Activated T-helper 2 cell treated with anti-CD3 and anti-CD28 coated beads, Interferon-gamma antibody, Interleukin-2, Interleukin-4, amounts not matched to agents 10 μg/mL and 5 μg/mL and 100 μg/mL, durations not matched to agents 14 hours and 24 hours and 36 hours (primary cell): ENCODE results near the gene GFM1. TPM values are rescaled to one million over a fixed set of nuclear protein-coding genes. Genes with fewer than 3 reads are reported as not detected.
A peak's percentile ranks its signal among the peaks of the same experiment; 100 is the strongest.

Experiments
- DNase-seq: peaks from one replicate; pipeline ENCODE4 v3.0.0; 2021; ENCODE audit warnings: low spot score
- H3K27ac Mint-ChIP-seq: one replicate; pipeline ENCODE4 v1.8.0; 2021; ENCODE audit warnings: mixed read lengths
- H3K27me3 Mint-ChIP-seq: one replicate; pipeline ENCODE4 v1.8.0; 2021; ENCODE audit warnings: low read depth, mixed read lengths
- H3K36me3 Mint-ChIP-seq: one replicate; pipeline ENCODE4 v1.8.0; 2021; ENCODE audit warnings: low read depth, mixed read lengths
- H3K4me1 Mint-ChIP-seq: one replicate; pipeline ENCODE4 v1.8.0; 2021; ENCODE audit warnings: low read depth, mixed read lengths
- H3K4me3 Mint-ChIP-seq: one replicate; pipeline ENCODE4 v1.8.0; 2021; ENCODE audit warnings: low read depth, mild to moderate bottlenecking, moderate library complexity, mixed read lengths
- H3K9me3 Mint-ChIP-seq: one replicate; pipeline ENCODE4 v1.8.0; 2021; ENCODE audit warnings: mixed read lengths
- intact Hi-C: fragments of 100-400 bp; cut with micrococcal nuclease; formaldehyde crosslinking; loops from one replicate; pipeline ENCODE4 v1.15.1; 2023
- total RNA-seq: library from RNA; stranded (reverse); gene quantifications from 2 replicates; pipeline ENCODE4 v1.2.3, GENCODE V29; 2022

Gene GFM1
- total RNA-seq, 1 donor from 2014 or later = 60.9 TPM

GRCh38 chr3:158658889-158659288 lies 14.6 kb downstream of the GFM1 start:
- no peak for DNase-seq
- H3K27me3 Mint-ChIP-seq = no peaks in the 10 kb centered on the region
- no peak overlapping the region for H3K4me3 Mint-ChIP-seq
- H3K4me1 Mint-ChIP-seq = peaks cover 9% of the 10 kb centered on the region
- intact Hi-C loops = loop anchor here (1.0 to 2.0 kb wide), 2 partner anchors 14 to 132 kb away; partner anchors contain the start of gene LXN
- H3K36me3 Mint-ChIP-seq = peaks cover 47% of the 10 kb centered on the region
- H3K9me3 Mint-ChIP-seq = no peaks in the 10 kb centered on the region
- no peak overlapping the region for H3K27ac Mint-ChIP-seq

GRCh38 chr3:158659454-158660237 lies 15.3 kb downstream of the GFM1 start:
- intact Hi-C loops = loop anchor here (1.0 to 2.0 kb wide), 2 partner anchors 13 to 132 kb away; partner anchors contain the start of gene LXN
- Mint-ChIP-seq H3K27me3 (no peaks in the 10 kb centered on the region), H3K4me1 (peaks cover 9% of the 10 kb centered on the region), H3K9me3 (no peaks in the 10 kb centered on the region), H3K36me3 (peaks cover 52% of the 10 kb centered on the region), H3K4me3 (no peak overlapping the region), H3K27ac (peak overlapping the region; percentile 55)
- peak; percentile 38 for DNase-seq

- Mint-ChIP-seq H3K27ac (no peak overlapping the region), H3K36me3 (peaks cover 59% of the 10 kb centered on the region), H3K4me3 (no peak overlapping the region), H3K4me1 (peaks cover 9% of the 10 kb centered on the region), H3K9me3 (no peaks in the 10 kb centered on the region), H3K27me3 (no peaks in the 10 kb centered on the region)
- intact Hi-C loops = no loop called here
- no peak for DNase-seq
Measured at GRCh38 chr3:158660711-158661110, 16.4 kb downstream of the GFM1 start.

GRCh38 chr3:158663246-158663645 lies 18.9 kb downstream of the GFM1 start:
- intact Hi-C loops = no loop called here

GRCh38 chr3:158663832-158664231 lies 19.5 kb downstream of the GFM1 start:
- H3K27ac Mint-ChIP-seq = no peak overlapping the region
- H3K27me3 Mint-ChIP-seq = no peaks in the 10 kb centered on the region
- no peak for DNase-seq
- H3K4me1 Mint-ChIP-seq = peaks cover 9% of the 10 kb centered on the region
- H3K36me3 Mint-ChIP-seq = peaks cover 63% of the 10 kb centered on the region
- no peak overlapping the region for H3K4me3 Mint-ChIP-seq
- H3K9me3 Mint-ChIP-seq = no peaks in the 10 kb centered on the region
- intact Hi-C loops = no loop called here

More at GRCh38 chr3:158663246-158663645, 18.9 kb downstream of the GFM1 start:
- H3K4me1 Mint-ChIP-seq = peaks cover 9% of the 10 kb centered on the region
- H3K4me3 Mint-ChIP-seq = no peak overlapping the region
- no peak overlapping the region for H3K27ac Mint-ChIP-seq
- DNase-seq = no peak
- no peaks in the 10 kb centered on the region for H3K27me3 Mint-ChIP-seq
- H3K36me3 Mint-ChIP-seq = peaks cover 60% of the 10 kb centered on the region
- no peaks in the 10 kb centered on the region for H3K9me3 Mint-ChIP-seq

- intact Hi-C loops = no loop called here
- no peak overlapping the region for H3K4me3 Mint-ChIP-seq
- peaks cover 63% of the 10 kb centered on the region for H3K36me3 Mint-ChIP-seq
- no peaks in the 10 kb centered on the region for H3K9me3 Mint-ChIP-seq
- no peak for DNase-seq
- no peaks in the 10 kb centered on the region for H3K27me3 Mint-ChIP-seq
- no peak overlapping the region for H3K27ac Mint-ChIP-seq
- peaks cover 11% of the 10 kb centered on the region for H3K4me1 Mint-ChIP-seq
Measured at GRCh38 chr3:158666416-158666815, 22.1 kb downstream of the GFM1 start.

GRCh38 chr3:158668506-158668905 lies 24.2 kb downstream of the GFM1 start:
- H3K27ac Mint-ChIP-seq = no peak overlapping the region
- peaks cover 57% of the 10 kb centered on the region for H3K36me3 Mint-ChIP-seq
- intact Hi-C loops = no loop called here
- no peak overlapping the region for H3K4me3 Mint-ChIP-seq
- H3K9me3 Mint-ChIP-seq = no peaks in the 10 kb centered on the region
- no peak for DNase-seq
- H3K27me3 Mint-ChIP-seq = no peaks in the 10 kb centered on the region
- H3K4me1 Mint-ChIP-seq = peaks cover 19% of the 10 kb centered on the region

GRCh38 chr3:158671821-158672214 lies 27.5 kb downstream of the GFM1 start:
- peak overlapping the region; percentile 88 for H3K4me3 Mint-ChIP-seq

GRCh38 chr3:158672215-158673176 lies 28.2 kb downstream of the GFM1 start, which contains the start of gene LXN:
LXN (minus strand) TSS chr3:158672648; CDS start chr3:158672478, 170 bp downstream.
- Mint-ChIP-seq H3K4me1 (peaks cover 19% of the 10 kb centered on the region), H3K9me3 (no peaks in the 10 kb centered on the region), H3K27me3 (no peaks in the 10 kb centered on the region), H3K36me3 (peaks cover 30% of the 10 kb centered on the region), H3K4me3 (peak within 1 kb of the TSS; percentile 88), H3K27ac (peak within 1 kb of the TSS; percentile 92)
- peak; percentile 74 for DNase-seq
- intact Hi-C loops = loop anchor here (1.0 to 2.0 kb wide), 3 partner anchors 14 to 118 kb away; no protein-coding TSS in a partner anchor

More at GRCh38 chr3:158671821-158672214, 27.5 kb downstream of the GFM1 start:
- intact Hi-C loops = loop anchor here (1.0 to 2.0 kb wide), 3 partner anchors 13 to 119 kb away; no protein-coding TSS in a partner anchor
- H3K36me3 Mint-ChIP-seq = peaks cover 31% of the 10 kb centered on the region
- H3K27me3 Mint-ChIP-seq = no peaks in the 10 kb centered on the region
- peaks cover 19% of the 10 kb centered on the region for H3K4me1 Mint-ChIP-seq
- DNase-seq = no peak
- no peaks in the 10 kb centered on the region for H3K9me3 Mint-ChIP-seq
- peak overlapping the region; percentile 92 for H3K27ac Mint-ChIP-seq

GRCh38 chr3:158678687-158679086 lies 34.4 kb downstream of the GFM1 start:
- peaks cover 17% of the 10 kb centered on the region for H3K36me3 Mint-ChIP-seq
- intact Hi-C loops = no loop called here
- no peak overlapping the region for H3K27ac Mint-ChIP-seq
- H3K9me3 Mint-ChIP-seq = no peaks in the 10 kb centered on the region
- H3K27me3 Mint-ChIP-seq = no peaks in the 10 kb centered on the region
- H3K4me1 Mint-ChIP-seq = peaks cover 4% of the 10 kb centered on the region
- no peak for DNase-seq
- no peak overlapping the region for H3K4me3 Mint-ChIP-seq

- H3K27ac Mint-ChIP-seq = no peak overlapping the region
- no peak for DNase-seq
- intact Hi-C loops = no loop called here
- peaks cover 6% of the 10 kb centered on the region for H3K4me1 Mint-ChIP-seq
- H3K4me3 Mint-ChIP-seq = no peak overlapping the region
- no peaks in the 10 kb centered on the region for H3K27me3 Mint-ChIP-seq
- H3K36me3 Mint-ChIP-seq = peaks cover 21% of the 10 kb centered on the region
- no peaks in the 10 kb centered on the region for H3K9me3 Mint-ChIP-seq
Measured at GRCh38 chr3:158679547-158680000, 35.2 kb downstream of the GFM1 start.

- Mint-ChIP-seq H3K9me3 (no peaks in the 10 kb centered on the region), H3K36me3 (peaks cover 25% of the 10 kb centered on the region), H3K4me1 (peaks cover 6% of the 10 kb centered on the region), H3K27ac (no peak overlapping the region), H3K4me3 (no peak overlapping the region), H3K27me3 (no peaks in the 10 kb centered on the region)
- intact Hi-C loops = no loop called here
- DNase-seq = no peak
Measured at GRCh38 chr3:158680861-158681260, 36.5 kb downstream of the GFM1 start.
